Stimulated activated CD4-positive, alpha-beta T cell treated with anti-CD3 and anti-CD28 coated beads, Interleukin-2, amount 100 ng/mL, for 4 hours (primary cell): ENCODE measurements around the gene CERS6.

Experiments
- DNase-seq: peaks from one replicate; pipeline ENCODE4 v3.0.0-alpha.2; 2020; ENCODE audit warnings: low read depth

The CERS6 gene

DNA sequence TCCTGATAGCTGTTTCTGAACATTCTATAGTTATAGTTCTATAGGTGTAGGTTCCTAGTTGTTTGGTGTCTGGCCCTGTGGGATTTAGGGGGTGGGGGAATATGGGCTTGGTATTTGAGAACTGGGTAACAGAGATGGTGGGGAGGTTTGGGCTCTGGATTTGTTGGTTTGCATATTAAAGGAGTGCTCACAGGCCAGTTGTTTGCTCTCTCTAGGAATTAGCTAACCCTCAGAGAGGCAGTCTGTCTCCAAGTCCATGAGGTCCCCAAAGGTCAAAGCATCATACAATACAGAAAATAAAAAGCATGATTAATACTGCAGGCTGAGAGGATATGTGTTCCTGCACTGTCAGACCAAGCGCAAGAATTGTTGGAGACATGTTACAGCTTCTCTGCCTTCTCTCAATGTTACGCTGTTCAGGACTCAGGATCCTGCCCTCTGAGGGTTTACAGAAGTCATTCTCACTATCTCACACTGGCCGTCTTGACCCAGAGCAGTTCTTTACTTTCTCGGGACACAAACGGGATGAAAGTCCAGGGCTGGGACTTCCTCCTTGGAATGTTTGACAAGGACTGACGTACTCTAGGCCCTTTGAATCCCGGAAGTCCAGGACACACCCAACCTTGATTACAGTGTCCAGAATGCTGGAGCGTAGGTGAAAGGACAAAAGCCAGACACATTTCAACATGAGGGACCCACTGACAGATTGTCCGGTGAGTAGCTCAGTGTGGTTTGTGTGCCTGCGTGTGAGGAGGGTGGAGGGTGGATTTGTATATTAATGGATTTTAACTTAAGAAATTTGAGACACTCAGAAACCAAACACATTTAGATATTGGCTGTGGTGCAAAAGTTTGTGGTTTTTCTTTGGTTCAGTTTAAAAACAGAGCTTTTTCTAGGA, 346.1 kb downstream of the CERS6 start, which contains the start of gene NOSTRIN:
TSS of gene NOSTRIN (plus strand) at position 677 of the 898 bp plus-strand sequence. CDS start at position 687, 10 bp downstream.
- DNase-seq, result no peak

DNA sequence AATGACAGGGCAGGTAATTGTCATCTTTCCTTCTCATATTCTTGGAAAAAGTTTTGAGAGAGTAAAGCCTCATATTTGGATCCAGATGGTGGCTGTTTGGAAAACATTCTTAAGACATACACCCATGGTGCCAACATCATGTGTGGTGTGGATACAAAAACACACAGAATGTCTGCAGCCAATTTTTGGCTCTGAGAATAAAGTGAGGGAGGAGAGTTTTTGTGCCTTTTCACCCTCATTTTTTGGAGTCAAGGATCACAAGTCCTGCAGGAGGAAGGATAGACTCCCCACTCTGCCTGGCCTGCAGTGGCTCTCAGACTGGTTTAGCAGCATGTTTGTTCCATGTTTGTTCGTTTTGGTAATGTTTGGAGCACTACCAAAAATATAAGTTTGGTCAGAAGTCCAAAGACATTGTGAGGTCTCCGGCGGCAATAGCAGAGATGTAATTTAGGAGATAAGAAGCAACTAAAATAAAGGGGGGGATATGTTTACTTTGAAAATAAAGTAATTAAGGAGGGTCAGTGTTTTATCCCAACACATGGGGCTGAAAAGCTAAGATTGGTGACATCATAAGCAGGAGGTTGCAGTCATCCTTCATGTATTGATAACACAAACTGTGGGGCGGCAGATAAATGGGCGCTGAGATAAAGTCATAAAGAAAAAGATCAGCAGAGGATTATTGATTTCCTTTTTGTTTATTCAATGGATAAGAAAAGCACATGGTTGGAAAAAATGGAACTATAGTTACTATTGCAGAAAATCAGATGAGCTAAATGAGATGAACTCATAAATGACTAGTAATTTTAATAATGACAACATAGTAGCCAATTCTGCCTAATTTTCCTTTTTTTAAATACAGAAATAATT, 347.0 kb downstream of the CERS6 start:
- DNase-seq, result no peak

- DNase-seq, result no peak
Observed at GRCh38 chr2:168804214-168804613, 348.1 kb downstream of the CERS6 start.

- no peak for DNase-seq
Observed at GRCh38 chr2:168805615-168806014, 349.5 kb downstream of the CERS6 start.

DNA sequence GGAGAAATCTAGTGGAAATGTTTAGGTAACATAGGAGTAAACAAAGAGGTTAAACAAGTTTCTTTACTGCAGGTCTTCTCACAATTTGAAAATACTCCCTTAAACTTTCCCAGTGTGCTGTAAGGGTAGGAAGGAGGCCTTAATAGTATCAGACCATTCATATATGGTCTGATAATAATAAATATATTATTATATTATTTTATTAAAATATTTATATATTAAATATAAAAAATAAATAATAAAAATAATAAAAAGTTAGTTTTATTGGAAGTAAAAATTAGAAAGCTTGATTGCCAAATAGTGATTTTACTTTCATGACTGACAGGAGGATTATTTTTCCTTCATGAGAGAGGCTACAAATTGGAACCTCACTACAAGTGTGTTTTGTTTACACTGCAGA, 353.5 kb downstream of the CERS6 start:
- DNase-seq, result no peak

DNA sequence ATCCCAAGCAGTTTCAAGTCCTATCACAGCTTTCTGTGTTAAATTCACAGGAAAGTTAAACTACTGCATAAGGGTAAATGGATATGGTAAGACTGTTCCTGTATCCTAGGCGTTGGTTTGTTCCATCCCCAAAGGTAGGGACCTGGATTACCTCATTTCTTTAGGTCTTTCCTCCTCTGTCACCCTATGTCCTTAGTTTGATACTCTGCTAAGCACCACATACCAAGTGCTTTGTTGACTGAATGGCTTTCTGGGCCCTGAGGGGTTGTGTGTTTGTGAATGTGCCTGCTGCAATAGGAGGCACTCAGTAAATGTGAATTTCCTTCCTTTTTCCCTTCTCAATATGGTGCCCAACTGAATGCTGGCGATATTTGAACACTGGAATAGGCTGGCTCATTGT, 354.2 kb downstream of the CERS6 start:
- DNase-seq, result no peak

DNA sequence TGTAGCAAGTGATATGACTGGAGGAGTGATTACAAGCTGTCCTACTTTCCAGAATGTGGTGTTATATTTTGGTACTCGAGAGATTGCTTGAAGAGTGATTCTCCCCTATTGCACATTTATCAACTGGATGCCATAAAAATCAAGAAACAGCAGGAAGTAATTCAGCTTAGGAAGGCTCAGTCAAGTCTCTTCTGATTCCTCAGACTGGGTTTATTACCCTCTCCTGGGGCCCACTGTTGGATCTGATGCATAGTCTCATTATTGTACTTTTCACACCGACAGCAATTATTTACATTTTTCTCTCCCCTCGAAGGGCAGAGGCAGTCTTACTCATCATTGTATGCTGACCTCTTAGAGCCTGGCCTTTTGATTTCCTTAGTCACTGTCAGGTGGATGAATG, 355.6 kb downstream of the CERS6 start:
- no peak for DNase-seq

DNA sequence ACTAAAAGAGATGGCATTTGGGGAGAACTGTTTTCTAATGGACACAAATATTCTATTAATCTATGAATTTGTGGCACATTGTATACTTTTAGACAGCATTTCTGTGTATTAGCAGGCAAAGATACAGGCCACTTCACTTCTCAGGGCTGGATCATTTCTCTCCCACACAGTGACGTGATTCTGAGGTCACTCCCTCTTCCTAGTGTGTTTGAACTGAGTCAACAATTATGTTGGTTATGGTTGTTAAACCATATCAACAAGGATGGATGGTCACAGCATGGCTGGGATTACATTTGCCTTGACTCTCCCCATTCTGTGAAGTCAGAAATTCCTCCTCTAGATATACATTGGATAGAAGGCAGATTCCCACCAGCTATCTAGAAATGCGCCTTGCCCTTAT, 358.0 kb downstream of the CERS6 start:
- no peak for DNase-seq

DNA sequence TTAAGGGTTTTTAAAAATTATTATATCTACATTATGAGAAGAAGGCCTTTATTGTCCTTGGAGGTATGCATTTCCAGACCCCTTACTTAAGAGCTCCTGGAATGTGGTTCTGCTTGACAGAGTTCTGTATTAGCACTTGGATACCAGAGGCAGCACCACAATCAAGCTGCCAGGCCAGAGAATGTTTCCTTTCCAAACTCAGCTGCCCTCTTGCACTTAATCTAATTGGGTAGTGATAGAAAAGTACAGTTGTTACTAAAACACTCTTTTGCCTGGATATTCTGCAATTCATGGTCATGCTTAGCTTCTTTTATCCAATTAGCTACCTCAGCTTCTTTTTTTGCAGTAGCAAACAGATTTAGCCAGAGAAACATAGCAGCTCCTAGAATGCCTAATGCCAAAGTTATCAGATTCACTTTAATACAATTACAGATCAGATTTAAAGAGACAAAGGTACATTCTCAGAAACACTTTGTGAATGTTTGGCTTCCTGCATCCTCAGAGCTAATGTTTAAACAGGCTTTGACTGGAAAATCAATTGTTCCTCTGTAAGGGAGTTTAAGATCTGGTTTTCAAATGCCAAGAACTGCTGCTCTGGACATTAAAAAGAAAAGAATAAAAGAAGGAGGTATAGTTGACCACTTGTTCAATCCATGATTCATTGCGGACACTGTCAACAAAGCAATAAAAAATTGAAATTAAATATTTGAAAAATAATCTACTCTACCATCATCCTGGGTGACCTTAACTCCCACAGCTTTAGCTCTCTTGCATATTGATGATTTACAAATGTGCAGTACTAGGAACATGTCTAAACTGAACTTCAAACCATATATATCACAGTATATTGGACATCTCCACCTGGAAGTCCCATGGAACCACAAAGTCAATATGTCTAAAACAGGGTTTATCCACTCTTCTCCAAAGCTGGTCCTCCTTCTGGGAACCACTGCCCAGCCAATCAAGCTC, 359.2 kb downstream of the CERS6 start:
- no peak for DNase-seq

GRCh38 chr2:168816369-168816768, 360.3 kb downstream of the CERS6 start:
- no peak for DNase-seq

DNA sequence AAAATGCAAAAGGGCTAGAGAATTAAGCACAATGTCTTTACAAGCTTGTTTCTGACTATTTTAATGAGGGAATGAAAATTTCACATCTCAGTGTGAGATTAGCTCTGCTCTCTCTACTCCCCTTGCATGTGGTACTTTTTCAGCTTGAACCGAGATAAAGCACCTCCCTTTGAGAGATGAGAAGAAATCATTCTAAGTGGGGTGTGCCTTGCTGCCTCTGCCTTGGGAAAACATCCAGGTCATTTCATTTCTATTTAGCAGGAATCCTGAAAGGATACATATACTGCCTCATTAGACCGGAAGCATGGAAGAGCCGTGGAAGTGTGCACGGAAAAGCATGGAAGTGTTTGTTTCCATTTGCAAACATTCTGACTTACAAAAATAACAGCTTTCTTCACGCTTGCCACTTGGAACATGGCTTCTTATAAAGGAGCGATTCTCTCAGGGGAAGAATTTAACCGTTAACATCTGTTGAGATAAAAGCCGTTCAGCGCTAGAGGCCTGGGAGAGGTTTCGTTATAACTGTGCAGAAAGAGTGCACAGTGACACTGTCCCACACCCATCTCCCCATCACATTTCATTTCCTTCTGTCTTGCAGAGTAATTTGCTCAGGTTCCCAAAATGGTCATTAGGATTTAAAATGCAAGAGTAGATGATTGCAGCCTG, 363.1 kb downstream of the CERS6 start:
- DNase-seq, result no peak

- DNase-seq, result no peak
Observed at GRCh38 chr2:168819829-168820489, 363.9 kb downstream of the CERS6 start.

DNA sequence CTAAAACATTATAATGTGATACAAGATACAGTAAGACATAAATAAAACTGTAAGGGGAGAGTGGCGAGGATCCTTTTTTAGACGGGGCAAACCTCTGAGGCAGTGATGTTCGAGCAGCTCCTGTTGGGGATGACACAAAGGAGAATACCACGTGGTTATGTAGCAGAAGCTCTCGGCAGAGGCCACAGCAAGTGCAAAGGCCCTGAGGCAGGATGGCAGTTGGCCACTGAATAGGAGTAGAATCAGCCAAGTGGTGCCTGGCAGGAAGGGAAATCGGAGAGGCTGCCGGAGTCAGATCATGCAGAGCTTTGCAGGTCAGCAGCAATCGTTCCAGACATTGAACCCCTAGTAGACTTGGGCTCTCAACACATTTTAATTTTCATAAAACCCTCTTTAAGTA, 365.5 kb downstream of the CERS6 start:
- DNase-seq, result no peak

DNA sequence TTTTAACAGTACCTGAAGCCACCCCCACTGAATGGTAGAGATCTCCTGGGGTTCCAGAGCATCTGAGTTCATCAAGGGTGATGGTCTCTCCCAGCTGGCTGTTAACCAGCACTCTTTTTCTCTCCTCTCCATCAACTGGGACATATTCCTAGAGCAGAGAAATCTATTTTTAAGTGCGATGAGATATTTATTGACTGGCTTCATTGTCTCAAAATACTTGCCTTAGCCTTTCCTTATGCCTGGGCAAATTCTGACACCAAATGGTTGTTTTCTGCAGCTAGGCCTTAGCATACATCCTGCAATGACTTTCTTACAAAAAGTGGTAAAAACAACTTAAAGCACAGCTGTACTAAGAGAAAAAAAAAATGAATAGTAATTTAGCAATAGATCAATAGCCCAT, 365.9 kb downstream of the CERS6 start:
- no peak for DNase-seq
